NOMO-1 treated with DMSO at 0.1 percent for 48 hours (cell line): ENCODE measurements around the gene R3HDM4.
"Not testable (repeated sequence)": the region's sequence is repeated elsewhere in the genome, so short reads cannot be mapped to it uniquely, and the experiment has no call there.

Experiments
- DNase-seq: peaks from one replicate; lab custom pipeline; 2025; ENCODE audit not compliant: unreplicated experiment; lab: John Stamatoyannopoulos, UW

R3HDM4 gene

DNA sequence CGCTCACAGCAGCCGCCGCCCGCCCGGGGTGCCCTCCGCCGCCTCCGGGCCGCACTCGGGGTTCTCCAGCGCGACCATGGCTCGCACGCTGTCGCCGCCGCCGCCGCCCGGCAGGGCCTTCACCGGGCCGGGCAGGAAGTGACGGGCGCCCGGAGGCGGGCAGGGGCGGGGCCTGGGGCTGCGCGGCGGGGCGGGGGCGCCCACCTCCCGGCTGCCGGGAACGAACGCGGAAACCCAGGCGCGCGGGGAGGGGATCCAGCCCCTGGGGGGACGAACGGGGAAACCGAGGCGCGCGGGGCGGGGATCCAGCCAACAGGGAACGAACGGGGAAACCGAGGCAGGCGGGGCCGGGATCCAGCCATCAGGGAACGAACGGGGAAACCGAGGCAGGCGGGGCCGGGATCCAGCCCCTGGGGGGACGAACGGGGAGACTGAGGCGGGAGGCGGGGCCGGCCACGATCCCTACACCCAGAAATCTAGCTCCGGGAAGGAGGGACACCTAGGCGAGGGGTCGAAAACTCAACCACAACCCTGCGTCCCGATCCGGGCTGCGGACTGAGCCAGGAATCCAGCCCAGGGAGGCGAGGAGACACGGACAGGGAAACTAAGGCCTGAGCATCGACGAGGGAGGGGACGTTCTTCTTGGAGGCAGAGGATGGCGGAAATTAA is at the start of gene R3HDM4:
Gene R3HDM4 (minus strand): TSS at position 140 of the 669 bp plus-strand sequence. CDS start 62 bp downstream, at position 78.
- DNase-seq = peak; percentile 49

DNA sequence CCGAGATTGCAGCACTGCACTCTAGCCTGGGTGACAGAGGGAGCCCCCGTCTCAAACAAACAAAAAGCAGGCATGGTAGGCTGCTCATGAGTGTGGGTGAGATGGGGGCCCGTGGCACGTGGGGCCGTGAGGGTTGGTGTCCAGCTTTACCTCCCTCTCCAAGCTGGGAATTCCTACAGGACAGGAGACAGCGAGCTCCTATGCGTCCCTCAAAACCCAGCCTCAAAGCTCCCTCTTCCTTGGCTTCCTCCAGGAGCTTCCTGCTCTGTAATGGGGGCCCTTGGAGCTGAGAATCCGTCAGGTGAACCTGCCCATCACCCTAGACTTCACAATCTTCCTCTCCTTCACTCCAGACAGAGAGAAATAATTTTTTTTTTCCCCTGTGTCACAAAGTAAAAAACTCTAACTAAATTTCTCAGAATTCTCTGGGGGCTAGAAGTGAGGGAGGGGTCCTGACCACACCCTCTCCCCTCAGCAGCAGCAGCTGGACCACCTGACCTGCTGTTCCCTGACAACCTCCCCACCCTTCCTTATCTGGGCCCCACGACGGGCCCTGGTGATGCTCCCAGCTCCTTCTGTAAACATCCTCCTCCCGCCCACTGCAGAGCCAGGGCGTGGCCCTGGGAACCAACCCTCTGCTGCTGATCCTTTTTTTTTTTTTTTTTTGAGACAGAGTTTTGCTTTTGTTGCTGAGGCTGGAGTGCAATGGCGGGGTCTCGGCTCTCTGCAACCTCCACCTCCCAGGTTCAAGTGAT is 49.0 kb upstream of the R3HDM4 start:
- DNase-seq = no peak

DNA sequence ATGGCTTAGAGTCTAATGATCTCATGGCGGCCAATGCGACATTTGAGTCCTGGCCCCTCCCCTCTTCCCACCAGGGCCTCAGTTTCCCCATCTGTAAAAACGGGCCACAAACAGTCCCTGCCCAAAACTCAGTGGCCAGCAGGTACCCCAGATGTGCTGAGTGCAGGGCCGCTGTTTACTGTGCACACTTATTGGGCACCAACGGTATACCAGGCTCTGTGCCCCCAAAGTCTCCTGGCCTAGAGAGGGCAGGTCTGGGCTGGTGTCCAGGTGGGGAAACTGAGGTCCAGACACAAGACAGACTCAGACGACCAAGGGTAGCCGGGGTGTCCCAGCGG is 47.6 kb upstream of the R3HDM4 start:
- DNase-seq = no peak

DNA sequence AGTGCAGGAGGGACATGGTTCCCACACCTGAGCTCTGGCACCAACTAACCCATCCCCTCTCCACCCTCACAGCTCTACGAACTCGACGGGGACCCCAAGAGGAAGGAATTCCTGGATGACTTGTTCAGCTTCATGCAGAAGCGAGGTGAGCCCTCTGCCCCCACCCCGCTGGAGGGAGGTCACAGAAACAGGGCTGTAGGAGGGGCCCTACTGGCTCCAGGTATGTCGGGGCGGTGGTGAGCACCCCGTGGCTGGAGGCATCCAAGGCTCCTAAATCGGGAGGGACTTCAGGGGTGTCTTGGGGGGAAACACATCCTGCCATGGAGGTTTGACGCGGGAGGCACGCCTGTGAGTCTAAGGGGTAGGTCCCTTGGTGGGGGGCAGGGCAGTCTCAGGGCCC is 47.0 kb upstream of the R3HDM4 start:
- DNase-seq = no peak

DNA sequence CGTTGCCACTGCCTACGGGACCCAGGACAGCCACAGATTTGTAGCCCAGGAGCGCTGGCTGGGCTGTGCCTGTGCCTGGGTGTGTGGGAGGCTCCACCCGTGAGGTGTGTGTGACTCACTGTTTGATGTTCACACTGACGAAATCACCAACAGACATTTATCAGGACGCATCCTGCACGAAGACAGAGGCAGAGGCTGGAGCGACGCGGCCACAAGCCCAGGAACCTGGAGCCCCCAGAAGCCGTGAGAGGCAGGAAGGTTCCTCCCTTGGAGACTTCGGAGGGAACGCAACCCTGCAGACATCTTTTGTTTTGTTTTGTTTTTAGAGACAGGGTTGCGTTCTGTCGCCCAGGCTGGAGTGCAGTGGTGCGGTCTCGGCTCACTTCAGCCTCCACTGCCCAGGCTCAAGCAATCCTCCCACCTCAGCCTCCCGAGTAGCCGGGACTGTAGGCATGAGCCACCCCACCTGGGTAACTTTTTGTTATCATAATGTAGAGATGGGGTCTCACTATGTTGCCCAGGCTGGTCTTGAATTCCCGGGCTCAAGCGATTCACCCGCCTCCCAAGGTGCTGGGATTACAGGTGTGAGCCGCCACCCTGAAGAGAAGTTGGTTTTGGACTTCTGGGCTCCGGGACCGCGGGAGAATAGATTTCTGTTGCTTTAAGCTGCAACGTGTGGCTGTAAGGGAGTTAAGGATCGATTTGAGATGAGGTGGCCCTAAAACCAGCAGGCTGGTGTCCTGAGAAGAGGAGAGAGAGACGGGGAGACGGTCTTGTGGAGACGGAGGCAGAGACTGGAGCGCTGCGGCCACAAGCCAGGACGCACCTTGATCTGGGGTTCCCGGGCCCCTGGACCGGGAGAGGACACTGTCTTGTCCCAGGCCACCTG is 46.2 kb upstream of the R3HDM4 start:
- DNase-seq = no peak

DNA sequence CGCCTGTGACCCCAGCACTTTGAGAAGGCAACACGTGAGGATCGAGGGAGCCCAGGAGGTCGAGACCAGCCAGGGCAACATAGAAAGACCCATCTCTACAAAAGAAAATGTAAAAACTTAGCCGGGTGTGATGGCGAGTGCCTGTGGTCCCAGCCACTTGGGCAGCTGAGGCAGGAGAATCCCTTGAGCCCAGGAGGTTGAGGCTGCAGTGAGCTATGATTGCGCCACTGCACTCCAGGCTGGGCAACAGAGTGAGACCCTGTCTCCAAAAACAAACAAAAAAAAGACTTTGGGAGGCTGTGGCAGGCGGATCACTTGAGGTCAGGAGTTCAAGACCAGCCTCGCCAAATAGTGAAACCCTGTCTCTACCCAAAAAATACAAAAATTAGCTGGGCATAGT is 44.6 kb upstream of the R3HDM4 start:
- DNase-seq = not testable (repeated sequence)

DNA sequence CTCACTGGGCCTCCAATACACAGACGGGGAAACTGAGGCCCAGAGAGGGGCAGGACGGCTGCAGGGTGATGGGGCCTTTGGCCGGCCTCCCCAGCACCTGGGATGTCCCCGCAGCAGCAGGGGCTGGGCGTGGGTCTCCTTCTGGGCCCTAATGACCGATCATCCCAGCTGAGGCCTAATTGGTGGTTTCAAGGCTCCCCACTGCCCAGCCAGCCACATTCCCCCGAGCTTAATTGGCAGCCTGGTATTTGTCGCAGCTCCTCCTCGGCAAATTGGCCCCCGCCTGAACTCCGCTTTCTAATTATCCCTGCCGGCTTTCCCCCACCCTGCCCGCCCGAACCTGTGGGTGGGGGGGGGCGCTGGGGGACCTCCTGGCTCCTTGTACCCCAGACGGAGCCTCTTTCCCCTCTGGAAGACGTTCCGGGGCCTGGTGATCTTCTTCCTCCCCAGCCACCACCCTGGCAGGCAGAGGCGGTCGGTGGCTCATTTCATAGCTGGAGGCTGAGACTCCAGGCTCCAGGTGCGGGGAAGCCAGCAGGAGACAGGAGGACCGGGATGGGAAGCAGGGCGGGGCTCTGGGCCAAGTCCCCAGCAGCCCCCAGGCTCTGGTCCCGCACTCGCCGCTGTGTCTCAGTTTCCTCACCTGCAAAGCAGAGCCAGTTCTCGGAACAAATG is 43.9 kb upstream of the R3HDM4 start:
- DNase-seq = no peak

DNA sequence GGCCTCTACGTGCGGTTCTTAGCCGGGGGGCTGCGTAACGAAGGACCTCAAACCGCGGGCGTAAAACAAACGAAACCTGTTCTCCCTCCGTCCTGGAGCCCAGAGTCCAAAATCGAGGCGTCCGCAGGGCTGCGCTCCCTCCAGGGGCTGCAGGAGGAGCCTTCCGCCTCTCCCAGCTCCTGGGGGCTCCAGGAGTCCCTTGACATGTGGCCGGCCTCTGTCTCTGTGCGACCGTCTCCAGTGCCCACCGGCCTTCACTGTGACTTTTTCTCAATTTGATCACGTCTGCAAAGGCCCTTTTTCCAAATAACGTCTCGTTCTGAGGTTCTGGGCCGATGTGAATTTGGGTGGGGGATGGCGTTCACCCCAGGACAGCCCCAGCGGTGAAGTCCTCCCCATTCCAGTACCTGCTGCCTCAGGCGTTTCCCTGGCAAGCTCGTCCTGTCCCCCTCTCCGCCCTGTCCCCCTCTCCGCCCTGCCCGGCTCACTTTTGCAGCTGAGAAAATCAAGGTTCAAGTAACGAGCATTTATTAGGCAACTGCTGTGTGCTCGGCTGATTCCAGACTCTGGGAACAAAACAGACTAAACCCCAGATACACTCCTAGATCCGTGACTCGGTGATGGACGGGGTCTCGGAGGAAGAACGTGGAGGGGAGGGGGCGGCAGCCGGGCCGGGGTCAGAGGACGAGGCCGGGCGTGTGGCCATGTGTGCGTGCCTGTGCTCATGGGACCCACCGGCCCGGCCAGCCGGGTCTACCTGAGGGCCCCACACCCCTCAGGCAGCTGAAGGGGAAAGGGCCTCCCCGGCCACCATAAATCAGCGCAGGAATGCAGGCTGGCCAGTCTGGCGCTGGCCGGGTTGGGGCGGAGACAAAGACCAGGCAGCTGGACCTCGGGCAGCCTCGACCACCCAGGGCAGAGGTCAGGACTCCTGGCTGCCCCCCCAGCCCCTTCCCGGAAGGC is 43.1 kb upstream of the R3HDM4 start:
- no peak for DNase-seq

DNA sequence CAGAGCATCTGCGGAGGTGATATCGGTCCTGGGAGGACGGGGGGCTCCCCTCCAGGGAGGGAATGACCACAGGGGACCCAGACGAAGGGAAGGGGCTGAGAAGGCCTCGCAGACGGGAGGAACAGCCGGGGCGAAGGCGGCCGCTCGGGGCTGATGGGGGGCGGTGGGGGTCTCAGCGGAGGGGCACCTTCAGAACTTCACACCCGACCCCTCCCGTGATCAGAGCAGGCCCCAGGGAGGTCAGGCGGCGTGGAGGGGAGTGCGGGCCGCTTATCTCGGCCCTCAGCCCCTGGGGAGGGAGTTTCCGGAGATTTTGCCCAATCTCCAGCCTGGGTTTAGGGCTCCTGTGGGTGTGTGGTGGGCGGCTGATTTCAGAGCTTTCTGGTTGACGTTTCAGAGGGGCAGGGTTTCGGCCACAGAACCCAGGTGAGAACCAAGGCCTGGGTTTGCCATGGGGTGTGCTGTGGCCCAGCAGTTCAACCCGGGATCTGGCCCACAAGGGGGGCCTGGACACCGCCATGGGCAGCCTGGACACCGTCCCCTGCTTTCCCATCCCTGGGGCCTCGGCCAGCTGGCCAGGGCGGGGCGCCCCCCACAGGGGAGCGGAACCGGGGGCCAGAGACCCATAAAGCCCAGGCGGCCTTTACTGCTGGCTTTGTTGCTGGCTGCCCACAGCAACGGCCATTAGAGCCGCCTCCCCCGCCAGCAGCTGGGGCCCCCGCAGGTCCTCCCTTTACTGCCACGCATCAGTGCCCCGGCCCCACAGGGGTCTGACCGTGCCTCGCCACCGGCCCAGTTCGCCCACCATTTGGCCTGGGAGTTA is 41.9 kb upstream of the R3HDM4 start:
- DNase-seq = no peak

DNA sequence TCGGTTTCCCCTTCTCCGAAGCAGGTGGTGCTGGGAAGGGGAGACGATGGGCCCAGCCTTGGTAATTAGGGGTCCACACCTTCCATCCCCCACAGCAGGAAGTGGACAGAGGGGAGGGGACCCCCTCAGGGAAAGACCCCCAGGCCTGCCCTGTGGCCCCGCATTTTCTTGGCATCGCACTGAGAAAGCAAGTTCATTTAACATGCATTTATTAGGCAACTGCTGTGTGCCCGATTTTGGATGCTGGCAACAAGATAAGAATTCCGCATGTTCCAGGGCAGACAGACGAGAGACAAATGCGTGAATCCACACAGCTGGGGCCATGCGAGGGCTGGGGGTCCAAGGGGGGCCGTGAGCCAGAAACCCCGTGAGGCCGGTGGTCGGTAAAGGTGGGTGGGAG is 41.3 kb upstream of the R3HDM4 start:
- DNase-seq = no peak

DNA sequence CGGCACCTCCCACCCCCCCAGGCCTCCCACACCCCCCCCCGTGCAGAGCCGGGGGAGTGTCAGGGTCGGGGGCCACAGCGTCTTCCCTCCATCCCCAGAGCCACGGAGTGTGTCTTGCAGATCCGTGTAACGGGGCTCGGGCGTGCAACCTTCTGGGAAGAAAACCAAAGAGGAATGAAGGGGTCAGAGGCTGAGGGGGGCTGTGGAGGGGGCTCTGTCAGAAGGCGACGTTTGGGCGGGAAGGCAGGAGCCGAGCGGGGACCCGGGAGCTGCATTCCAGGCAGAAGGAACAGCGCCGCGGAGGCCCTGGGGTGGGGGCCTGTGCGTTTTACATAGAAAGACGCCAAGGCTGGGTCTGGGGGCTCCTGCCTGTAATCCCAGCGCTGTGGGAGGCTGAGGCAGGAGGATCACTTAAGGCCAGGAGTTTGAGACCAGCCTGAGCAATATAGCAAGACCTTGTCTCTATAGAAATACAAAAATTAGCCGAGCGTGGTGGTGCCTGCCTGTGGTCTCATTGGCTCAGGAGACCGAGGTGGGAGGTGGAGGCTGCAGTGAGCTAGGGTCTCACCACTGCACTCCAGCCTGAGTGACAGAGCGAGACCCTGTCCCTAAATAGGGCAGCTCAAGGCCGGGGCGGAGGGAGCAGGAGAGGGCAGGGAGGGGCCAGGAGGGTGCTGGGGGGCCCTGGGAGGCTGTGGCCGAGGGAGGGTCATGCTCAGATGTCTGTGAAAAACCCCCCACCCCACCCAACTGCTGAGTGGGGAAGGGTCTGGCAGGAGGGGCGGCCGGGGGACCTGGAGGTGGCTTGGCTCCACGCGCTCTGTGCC is 40.6 kb upstream of the R3HDM4 start:
- no peak for DNase-seq

DNA sequence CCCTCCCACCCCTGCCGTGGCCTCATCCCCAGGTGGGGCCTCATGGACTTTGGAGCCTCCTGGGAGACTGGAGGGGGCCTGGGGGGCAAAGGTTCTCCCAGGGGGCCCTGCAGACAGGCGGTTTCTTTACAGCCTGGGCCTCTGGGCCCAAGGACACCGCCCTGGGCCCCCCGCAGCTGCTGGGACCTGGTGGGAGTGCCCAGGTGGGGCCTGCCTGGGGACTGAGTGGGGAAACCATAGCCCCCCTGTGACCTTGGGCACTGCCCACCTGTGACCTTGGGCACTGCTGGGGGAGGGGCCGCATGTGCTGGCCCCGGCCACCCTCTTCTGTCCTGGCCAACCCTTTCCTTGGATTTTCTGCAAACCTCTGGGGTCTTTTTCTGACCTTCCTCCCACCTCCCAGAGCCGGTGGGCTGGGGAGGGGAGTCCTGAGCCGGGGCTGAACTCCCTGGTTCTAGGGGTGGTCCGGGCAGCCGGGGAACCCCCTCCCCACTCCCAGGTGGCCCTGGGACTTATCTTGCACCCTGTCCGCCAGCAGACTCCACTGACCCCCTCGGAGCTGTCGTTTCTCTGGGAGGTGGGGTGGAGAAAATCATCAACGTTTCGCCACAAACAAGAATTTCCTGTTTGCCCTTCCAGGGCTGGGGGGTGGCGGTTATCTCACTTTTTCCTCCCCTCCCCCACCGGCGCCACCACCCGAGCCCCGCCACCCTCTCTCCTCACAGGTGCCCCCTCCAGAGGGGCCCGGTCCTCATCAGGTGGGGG is 39.8 kb upstream of the R3HDM4 start:
- DNase-seq = no peak

DNA sequence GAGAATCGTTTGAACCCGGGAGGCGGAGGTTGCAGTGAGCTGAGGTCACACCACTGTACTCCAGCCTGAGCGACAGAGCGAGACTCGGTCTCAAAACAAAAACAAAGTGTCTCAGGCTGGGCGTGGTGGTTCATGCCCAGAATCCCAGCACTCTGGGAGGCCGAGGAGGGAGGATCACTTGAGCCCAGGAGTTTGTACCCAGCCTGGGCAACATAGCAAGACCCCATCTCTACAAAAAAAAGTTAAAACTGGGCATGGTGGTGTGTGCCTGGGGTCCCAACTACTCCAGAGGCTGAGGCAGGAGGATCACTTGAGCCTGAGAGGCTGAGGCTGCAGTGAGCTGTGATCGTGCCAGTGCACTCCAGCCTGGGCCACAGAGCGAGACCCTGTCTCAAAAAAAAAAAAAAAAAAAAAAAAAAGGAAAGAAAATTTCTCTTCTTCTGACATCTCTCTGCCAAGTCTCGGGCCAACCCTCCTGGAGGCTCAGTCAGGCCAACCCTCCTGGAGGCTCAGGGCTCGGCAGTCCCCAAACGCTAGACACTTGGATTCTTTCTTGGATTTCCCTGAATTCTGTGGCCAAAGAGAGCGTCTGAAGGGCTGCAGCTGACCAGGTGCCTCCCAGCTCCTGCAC is 39.1 kb upstream of the R3HDM4 start:
- no peak for DNase-seq

DNA sequence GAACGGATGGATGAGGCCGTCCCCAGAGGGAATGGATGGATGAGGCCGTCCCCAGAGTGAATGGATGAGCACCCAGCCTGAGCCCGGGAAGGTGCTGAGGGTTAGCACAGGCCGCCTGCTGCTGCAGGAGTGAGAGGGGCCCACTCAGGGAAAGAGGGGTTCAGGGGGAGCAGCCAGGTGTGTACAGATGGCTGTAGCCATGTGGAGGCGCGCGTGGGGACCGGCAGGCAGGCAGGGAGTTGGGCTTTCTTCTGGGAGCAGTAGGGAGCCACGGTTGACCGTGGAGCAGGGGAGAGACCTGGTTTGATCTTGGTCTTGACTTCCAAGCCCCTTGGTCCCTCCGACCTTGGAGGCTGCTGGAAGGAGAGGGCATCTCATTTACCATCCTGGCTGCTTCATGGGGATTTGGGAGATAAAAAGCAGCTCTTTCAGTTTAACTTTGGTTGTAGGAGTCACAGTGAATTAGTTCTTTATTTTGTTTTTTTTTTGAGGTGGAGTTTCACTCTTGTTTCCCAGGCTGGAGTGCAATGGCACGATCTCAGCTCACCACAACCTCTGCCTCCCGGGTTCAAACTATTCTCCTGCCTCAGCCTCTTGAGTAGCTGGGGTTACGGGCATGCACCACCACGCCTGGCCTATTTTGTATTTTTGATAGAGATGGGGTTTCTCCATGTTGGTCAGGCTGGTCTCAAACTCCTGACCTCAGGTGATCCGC is 37.5 kb upstream of the R3HDM4 start:
- DNase-seq = no peak

DNA sequence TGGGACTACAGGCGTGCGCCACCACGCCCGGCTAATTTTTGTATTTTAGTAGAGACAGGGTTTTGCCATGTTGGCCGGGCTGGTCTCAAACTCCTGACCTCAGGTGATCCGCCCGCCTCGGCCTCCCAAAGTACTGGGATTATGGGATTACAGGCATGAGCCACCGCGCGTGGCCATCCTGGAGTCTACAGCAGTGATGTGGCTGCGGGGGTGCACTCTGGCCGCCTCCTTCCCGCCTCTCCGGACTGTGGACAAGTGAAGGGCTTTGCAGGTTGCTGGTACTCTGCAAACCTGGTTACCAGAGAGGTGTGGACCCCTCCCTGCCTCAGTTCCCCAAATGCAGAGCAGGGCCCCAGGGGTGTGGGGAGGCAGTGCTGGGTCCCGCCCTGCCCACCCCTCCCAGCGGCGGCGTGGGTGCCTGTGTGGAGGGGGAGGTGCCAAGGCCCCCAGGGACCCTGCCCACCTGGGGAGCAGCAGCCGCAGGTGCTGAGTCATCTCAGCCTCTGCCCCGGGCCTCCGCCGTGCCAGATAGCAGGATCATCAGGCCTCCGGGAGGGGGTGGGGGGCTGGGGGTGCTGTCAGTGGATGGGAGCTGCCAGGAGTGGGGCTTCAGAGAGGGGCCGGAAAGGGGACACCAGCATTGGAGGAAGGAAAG is 36.0 kb upstream of the R3HDM4 start:
- no peak for DNase-seq
